Muscle layer of colon (tissue), 2 donors: ENCODE data around the gene DNAH3.
"Not testable (repeated sequence)": the region's sequence is repeated elsewhere in the genome, so short reads cannot be mapped to it uniquely, and the experiment has no call there.

Experiments
- H3K27ac ChIP-seq: one replicate; pipeline ENCODE4 v1.7.0; 2013; ENCODE audit warnings: low read depth, mild to moderate bottlenecking, low read length, moderate library complexity
- H3K27me3 ChIP-seq, 2 donors: one replicate each; pipeline ENCODE4 v1.7.0; 2013; ENCODE audit warnings: low read length in 2 of 2, mild to moderate bottlenecking in 2 of 2; ENCODE audit not compliant: insufficient read depth in 2 of 2, control insufficient read depth in 1 of 2
- H3K36me3 ChIP-seq: one replicate; pipeline ENCODE4 v1.7.0; 2013; ENCODE audit warnings: mild to moderate bottlenecking, low read length; ENCODE audit not compliant: insufficient read depth
- H3K4me1 ChIP-seq: one replicate; pipeline ENCODE4 v1.7.0; 2013; ENCODE audit warnings: mild to moderate bottlenecking, low read length; ENCODE audit not compliant: insufficient read depth
- H3K4me3 ChIP-seq, 2 donors: one replicate each; pipeline ENCODE4 v1.7.0; 2013; ENCODE audit warnings: low read length in 2 of 2, low read depth in 1 of 2, mild to moderate bottlenecking in 1 of 2, moderate library complexity in 1 of 2
- H3K9ac ChIP-seq: one replicate; pipeline ENCODE4 v1.7.0; 2013; ENCODE audit warnings: low read length
- H3K9me3 ChIP-seq: one replicate; pipeline ENCODE4 v1.7.0; 2013; ENCODE audit warnings: mild to moderate bottlenecking, low read length
- donor health status: abdominal sarcoma.
- donor health status: Adenocarcinoma of cecum.

Gene DNAH3

GRCh38 chr16:21060027-21060510 lies 90.6 kb downstream of the DNAH3 start:
- Histone ChIP-seq H3K9ac (no peak overlapping the region), H3K27ac (no peak overlapping the region), H3K4me1 (no peaks in the 10 kb centered on the region), H3K36me3 (no peaks in the 10 kb centered on the region), H3K27me3 (no peaks in the 10 kb centered on the region), H3K4me3 (no peak overlapping the region), H3K9me3 (no peaks in the 10 kb centered on the region)

GRCh38 chr16:21057875-21058274 lies 92.8 kb downstream of the DNAH3 start:
- H3K9ac ChIP-seq, result no peak overlapping the region
- no peaks in the 10 kb centered on the region for H3K27me3 ChIP-seq
- H3K4me1 ChIP-seq, result no peaks in the 10 kb centered on the region
- H3K27ac ChIP-seq, result no peak overlapping the region
- H3K9me3 ChIP-seq, result no peaks in the 10 kb centered on the region
- H3K36me3 ChIP-seq, result no peaks in the 10 kb centered on the region
- no peak overlapping the region for H3K4me3 ChIP-seq

GRCh38 chr16:21056396-21056795 lies 94.2 kb downstream of the DNAH3 start:
- H3K4me3 ChIP-seq, result no peak overlapping the region
- H3K4me1 ChIP-seq, result no peaks in the 10 kb centered on the region
- no peaks in the 10 kb centered on the region for H3K27me3 ChIP-seq
- H3K27ac ChIP-seq, result no peak overlapping the region
- H3K9ac ChIP-seq, result no peak overlapping the region
- H3K9me3 ChIP-seq, result no peaks in the 10 kb centered on the region
- H3K36me3 ChIP-seq, result no peaks in the 10 kb centered on the region

- H3K9me3 ChIP-seq, H3K36me3 ChIP-seq, H3K27ac ChIP-seq, H3K9ac ChIP-seq, H3K4me3 ChIP-seq, H3K27me3 ChIP-seq, H3K4me1 ChIP-seq: not testable (repeated sequence)
These were observed 94.9 kb downstream of the DNAH3 start for GRCh38 chr16:21055738-21056137.

GRCh38 chr16:21053590-21053989 lies 97.1 kb downstream of the DNAH3 start:
- no peak overlapping the region for H3K9ac ChIP-seq
- no peaks in the 10 kb centered on the region for H3K9me3 ChIP-seq
- H3K27ac ChIP-seq, result no peak overlapping the region
- H3K4me3 ChIP-seq, result no peak overlapping the region
- no peaks in the 10 kb centered on the region for H3K27me3 ChIP-seq
- no peaks in the 10 kb centered on the region for H3K36me3 ChIP-seq
- no peaks in the 10 kb centered on the region for H3K4me1 ChIP-seq

GRCh38 chr16:21048091-21048912 lies 102.3 kb downstream of the DNAH3 start:
- H3K4me3 ChIP-seq, H3K9ac ChIP-seq, H3K9me3 ChIP-seq, H3K27ac ChIP-seq, H3K27me3 ChIP-seq, H3K36me3 ChIP-seq, H3K4me1 ChIP-seq: not testable (repeated sequence)

- no peak overlapping the region for H3K27ac ChIP-seq
- H3K4me1 ChIP-seq, result no peaks in the 10 kb centered on the region
- H3K36me3 ChIP-seq, result no peaks in the 10 kb centered on the region
- H3K9ac ChIP-seq, result no peak overlapping the region
- no peaks in the 10 kb centered on the region for H3K27me3 ChIP-seq
- H3K4me3 ChIP-seq, result no peak overlapping the region
- H3K9me3 ChIP-seq, result no peaks in the 10 kb centered on the region
These were observed 112.4 kb downstream of the DNAH3 start for GRCh38 chr16:21038197-21038596.

- Histone ChIP-seq H3K36me3 (no peaks in the 10 kb centered on the region), H3K27me3 (no peaks in the 10 kb centered on the region), H3K4me1 (no peaks in the 10 kb centered on the region), H3K27ac (no peak overlapping the region), H3K4me3 (no peak overlapping the region), H3K9me3 (no peaks in the 10 kb centered on the region), H3K9ac (no peak overlapping the region)
These were observed 112.9 kb downstream of the DNAH3 start for GRCh38 chr16:21037736-21038135.

- Histone ChIP-seq H3K27me3 (no peaks in the 10 kb centered on the region), H3K27ac (no peak overlapping the region), H3K4me3 (no peak overlapping the region), H3K9me3 (no peaks in the 10 kb centered on the region), H3K36me3 (no peaks in the 10 kb centered on the region), H3K9ac (no peak overlapping the region), H3K4me1 (no peaks in the 10 kb centered on the region)
These were observed 113.5 kb downstream of the DNAH3 start for GRCh38 chr16:21037168-21037567.

- no peaks in the 10 kb centered on the region for H3K27me3 ChIP-seq
- H3K9me3 ChIP-seq, result no peaks in the 10 kb centered on the region
- H3K36me3 ChIP-seq, result no peaks in the 10 kb centered on the region
- H3K4me1 ChIP-seq, result no peaks in the 10 kb centered on the region
- no peak overlapping the region for H3K9ac ChIP-seq
- H3K4me3 ChIP-seq, result no peak overlapping the region
- H3K27ac ChIP-seq, result no peak overlapping the region
These were observed 114.2 kb downstream of the DNAH3 start for GRCh38 chr16:21036471-21036870.

GRCh38 chr16:21033704-21034103 lies 116.9 kb downstream of the DNAH3 start:
- H3K27me3 ChIP-seq, result no peaks in the 10 kb centered on the region
- no peaks in the 10 kb centered on the region for H3K4me1 ChIP-seq
- H3K4me3 ChIP-seq, result no peak overlapping the region
- no peaks in the 10 kb centered on the region for H3K9me3 ChIP-seq
- H3K27ac ChIP-seq, result no peak overlapping the region
- no peaks in the 10 kb centered on the region for H3K36me3 ChIP-seq
- H3K9ac ChIP-seq, result no peak overlapping the region

GRCh38 chr16:21033264-21033663 lies 117.4 kb downstream of the DNAH3 start:
- no peak overlapping the region for H3K27ac ChIP-seq
- no peaks in the 10 kb centered on the region for H3K9me3 ChIP-seq
- no peak overlapping the region for H3K9ac ChIP-seq
- no peaks in the 10 kb centered on the region for H3K4me1 ChIP-seq
- H3K4me3 ChIP-seq, result no peak overlapping the region
- no peaks in the 10 kb centered on the region for H3K36me3 ChIP-seq
- no peaks in the 10 kb centered on the region for H3K27me3 ChIP-seq
